ENCODE results near the gene ANO10.
"Not testable (repeated sequence)": the region's sequence is repeated elsewhere in the genome, so short reads cannot be mapped to it uniquely, and the experiment has no call there.

The ANO10 gene, protein sequence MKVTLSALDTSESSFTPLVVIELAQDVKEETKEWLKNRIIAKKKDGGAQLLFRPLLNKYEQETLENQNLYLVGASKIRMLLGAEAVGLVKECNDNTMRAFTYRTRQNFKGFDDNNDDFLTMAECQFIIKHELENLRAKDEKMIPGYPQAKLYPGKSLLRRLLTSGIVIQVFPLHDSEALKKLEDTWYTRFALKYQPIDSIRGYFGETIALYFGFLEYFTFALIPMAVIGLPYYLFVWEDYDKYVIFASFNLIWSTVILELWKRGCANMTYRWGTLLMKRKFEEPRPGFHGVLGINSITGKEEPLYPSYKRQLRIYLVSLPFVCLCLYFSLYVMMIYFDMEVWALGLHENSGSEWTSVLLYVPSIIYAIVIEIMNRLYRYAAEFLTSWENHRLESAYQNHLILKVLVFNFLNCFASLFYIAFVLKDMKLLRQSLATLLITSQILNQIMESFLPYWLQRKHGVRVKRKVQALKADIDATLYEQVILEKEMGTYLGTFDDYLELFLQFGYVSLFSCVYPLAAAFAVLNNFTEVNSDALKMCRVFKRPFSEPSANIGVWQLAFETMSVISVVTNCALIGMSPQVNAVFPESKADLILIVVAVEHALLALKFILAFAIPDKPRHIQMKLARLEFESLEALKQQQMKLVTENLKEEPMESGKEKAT

DNA sequence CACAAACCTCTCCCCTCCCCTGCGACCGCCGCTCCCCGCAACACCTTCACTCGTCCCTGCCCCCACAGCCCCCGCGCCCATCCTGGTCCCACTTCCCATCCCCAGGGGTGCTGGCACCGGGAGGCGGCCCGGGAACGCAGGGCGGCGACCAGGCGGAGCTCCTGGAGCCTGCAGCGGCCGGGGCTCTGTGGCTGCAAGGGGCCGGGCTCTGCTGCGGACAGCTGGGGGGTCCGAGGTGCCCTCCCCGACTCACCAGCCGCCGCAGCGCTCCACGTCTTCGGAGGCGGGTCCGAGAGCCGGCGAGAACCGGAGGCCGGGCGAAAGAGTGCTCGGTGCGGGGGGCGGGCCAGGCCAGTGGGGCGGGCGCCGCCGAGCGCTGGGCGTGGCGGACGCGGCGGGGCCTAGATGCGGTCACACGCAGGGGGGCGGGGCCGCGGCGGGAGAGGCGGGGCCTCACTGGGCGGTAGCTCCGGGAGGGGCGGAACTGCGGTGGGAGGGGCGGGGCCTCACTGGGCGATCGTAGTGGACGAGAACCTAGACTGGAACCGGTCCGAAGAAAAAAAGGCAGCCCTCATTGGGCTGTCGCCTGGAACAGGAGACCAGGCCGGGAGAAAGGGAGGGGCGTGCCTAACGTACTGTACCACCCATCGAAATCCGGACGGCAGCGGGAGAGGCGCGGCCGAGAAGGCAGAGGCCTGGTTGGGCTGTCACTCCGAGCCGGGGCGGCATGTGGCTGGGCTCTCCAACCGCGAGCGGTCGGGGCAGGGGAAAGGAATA lies at the start of gene ANO10:
Gene ANO10, minus strand, starts transcription at position 356 of the 777 bp plus-strand sequence. CDS start 16,159 bp downstream, outside the sequence.
- peak; percentile 83 for DNase-seq

DNA sequence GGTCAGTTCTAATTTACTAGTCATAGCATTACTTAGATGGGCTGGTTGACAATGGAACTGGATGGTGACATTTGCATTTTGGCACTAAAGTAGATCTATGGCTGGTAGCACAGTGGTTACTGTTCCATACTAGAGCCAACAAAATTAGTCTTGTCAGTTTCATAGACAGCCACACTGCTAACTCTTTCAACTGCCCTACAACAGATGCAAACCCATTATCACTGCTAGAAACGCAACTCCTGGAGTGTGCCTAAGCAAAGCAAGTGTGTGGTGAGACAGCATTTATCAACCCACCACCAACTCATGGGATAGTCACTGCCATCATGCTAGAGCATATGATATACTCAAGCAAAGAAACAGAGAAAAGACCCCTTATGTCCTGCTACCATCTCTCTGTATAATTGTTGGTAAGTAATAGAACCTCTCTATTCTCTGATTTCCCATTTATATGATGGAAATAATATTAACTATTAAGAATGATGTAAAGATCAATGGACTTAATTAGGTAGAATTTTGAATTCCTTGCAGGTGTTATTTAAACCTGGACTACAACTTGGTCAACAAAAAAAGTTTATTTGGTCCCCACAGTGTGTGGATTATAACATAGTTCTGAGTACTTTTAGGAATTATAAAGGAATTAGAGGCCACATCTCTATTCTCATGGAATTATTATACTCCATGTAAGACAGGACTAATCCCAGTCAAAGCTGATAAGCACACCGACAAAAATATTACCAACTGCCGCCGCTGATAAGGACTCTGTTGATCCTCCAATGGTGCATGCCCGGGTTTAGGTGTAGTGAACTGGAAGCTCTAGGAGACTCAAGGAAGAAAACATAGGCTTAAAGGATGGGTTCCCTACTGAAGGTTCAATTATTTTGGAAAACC lies 49.1 kb upstream of the ANO10 start:
- DNase-seq = no peak

DNA sequence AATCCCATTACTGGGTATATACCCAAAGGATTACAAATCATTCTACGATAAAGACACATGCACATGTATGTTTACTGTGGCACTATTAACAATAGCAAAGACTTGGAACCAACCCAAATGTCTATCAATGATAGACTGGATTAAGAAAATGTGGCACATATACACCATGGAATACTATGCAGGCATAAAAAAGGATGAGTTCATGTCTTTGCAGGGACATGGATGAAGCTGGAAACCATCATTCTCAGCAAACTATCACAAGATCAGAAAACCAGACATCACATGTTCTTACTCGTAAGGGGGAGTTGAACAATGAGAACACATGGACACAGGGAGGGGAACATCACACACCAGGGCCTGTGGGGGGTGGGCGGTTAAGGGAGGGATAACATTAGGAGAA lies 43.2 kb upstream of the ANO10 start:
- DNase-seq = not testable (repeated sequence)

DNA sequence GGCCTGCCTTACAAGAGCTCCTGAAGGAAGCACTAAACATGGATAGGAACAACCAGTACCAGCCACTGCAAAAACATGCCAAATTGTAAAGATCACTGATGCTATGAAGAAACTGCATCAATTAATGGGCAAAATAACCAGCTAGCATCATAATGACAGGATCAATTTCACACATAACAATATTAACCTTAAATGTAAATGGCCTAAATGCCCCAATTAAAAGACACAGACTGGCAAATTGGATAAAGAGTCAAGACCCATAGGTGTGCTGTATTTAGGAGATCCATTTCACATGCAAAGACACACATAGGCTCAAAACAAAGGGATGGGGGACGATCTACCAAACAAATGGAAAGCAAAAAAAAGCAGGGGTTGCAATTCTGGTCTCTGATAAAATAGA lies 39.6 kb upstream of the ANO10 start:
- not testable (repeated sequence) for DNase-seq

DNA sequence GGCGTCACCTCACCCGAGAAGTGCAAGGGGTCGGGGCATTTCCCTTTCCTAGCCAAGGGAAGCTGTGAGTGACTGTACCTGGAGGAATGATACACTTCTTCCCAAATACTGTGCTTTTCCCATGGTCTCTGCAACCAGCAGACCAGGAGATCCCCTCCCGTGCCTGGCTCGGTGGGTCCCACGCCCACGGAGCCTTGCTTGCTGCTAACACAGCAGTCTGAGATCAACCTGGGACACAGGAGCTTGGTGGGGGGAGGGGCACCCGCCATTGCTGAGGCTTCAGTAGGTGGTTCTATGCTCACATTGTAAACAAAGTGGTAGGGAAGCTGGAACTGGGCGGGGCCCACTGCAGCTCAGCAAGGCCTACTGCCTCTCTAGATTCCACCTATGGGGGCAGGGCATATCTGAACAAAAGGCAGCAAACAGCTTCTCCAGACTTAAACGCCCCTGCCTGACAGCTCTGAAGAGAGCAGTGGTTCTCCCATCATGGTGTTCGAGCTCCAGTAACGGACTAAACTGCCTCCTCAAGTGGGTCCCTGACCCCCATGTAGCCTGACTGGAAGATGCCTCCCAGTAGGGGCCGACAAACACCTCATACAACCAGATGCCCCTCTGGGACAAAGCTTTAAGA lies 37.6 kb upstream of the ANO10 start:
- no peak for DNase-seq

DNA sequence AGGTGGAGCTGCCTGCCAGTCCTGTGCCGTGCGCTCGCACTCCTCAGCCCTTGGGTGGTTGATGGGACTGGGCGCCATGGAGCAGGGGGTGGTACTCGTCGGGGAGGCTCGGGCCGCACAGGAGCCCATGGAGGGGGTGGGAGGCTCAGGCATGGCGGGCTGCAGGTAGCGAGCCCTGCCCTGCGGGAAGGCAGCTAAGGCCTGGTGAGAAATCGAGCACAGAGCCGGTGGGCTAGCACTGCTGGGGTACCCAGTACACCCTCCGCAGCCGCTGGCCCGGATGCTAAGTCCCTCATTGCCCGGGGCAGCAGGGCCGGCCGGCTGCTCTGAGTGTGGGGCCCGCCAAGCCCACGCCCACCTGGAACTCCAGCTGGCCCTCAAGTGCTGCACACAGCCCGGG lies 34.6 kb upstream of the ANO10 start:
- DNase-seq = not testable (repeated sequence)

DNA sequence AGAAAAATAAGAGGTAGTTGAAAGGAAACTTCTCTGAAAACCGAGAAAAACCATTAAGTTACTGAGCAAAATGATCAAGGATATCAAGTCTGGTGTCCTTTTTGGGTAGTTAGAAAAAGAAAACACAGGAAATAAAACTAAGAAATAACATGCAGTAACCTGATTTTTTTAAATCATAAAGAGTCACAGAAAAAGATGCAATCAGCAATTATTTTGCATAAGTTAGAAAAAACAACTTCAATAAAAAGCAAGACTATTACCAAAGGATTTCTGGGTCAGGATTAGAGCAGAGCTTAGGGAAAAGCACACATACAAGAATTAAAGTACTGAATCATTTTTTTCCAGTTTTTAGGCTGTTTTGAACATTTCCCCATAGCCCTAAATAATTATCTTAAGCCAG lies 28.5 kb upstream of the ANO10 start:
- no peak for DNase-seq

DNA sequence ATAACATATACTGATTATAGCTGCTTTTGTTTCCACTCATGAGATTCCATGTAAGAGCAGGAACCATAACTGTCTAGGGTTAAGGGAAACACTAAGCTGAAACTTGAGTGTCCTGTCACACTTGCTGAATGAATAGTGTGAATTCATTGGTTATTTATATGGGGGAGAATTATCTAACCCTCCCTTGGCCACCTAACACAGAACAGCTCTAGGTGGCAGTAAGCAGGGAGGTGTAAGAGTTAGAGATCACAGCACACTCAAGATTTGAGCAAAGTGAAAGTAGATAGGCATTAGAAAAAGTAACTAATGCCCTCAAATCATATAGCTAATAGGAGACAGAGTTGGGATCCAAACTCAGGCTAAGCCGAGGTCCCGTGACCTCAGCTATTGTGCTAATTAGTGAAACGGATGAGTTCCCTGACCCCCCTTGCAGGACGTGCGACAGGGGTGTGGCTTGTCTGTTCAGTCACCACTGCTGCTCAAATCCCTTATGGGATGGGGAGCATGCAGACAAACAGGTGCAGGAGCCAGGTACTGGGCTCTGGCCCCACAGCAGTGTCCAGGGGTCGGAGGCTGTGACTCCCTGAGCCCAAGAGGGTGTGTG lies 27.7 kb upstream of the ANO10 start:
- DNase-seq = no peak

DNA sequence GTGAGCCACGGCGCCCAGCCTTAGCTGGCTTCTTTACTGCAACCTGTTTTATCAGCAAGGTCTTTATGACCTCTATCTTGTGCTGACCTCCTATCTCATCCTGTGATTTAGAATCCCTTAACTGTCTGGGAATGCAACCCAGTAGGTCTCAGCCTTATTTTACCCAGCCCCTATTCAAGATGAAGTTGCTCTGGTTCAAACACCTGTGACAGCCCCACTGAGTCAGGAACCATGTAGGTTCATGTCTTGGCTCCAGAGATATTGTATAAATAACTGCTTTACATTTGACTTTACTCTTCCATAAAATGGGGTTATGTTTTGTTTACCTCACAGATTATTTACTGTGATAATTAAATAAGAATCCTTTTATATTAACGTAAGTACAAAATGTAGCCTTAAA lies 27.1 kb upstream of the ANO10 start:
- no peak for DNase-seq

DNA sequence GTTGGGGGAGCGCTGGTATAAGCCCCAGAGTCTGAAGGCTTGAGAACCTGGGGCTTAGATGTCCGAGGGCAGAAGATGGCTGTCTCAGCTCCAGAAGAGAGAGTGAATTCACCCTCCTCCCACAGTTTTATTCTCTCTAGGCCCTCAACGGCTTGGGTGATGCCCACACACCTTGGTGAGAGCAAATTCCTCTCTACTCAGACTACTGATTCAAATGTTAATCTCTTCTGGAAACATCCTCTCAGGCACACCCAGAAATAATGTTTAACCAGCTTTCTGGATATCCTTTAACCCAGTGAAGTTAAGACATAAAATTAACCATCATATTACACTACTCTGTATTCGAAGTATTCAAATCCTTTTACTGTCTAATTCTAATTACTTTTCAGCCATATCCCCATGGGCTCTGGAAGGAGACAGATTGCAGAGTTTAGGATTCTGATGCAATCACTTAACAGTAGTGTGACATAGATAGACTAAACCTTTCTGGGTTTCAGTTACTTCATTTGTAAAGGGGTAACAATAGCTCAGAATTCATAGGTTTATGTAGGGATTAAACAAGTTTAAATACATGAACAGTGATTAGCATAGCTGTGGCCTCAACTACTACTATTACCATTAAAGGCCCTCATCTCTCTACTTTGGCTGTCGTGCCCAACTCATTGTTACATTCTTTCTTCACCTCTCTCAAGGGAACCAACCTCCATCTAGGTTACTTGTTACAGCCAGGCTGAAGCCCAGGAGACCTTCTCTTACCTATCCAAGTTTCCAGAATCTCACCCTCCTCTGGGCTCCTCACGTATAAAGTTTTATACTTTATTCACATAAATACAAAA lies 25.7 kb upstream of the ANO10 start:
- DNase-seq = no peak

DNA sequence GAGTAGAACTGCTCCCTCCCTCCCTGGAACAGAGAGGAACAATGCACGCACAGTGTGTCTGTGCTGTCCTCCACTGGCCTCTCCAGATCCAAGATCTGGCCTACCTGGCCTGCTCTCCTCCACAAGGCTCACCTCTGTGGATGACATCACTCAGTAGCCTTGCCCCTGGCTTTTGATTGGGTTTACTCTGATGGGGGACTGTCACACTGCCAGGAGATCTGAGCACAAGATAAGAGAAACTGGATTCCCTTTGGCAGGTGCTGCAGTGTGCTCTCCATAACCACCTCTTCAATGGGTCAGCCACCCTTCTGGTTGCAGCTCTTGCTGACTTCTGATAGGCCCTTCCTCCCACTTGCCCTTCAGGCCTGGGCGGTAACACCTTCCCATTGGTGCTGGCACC lies 22.6 kb upstream of the ANO10 start:
- no peak for DNase-seq

DNA sequence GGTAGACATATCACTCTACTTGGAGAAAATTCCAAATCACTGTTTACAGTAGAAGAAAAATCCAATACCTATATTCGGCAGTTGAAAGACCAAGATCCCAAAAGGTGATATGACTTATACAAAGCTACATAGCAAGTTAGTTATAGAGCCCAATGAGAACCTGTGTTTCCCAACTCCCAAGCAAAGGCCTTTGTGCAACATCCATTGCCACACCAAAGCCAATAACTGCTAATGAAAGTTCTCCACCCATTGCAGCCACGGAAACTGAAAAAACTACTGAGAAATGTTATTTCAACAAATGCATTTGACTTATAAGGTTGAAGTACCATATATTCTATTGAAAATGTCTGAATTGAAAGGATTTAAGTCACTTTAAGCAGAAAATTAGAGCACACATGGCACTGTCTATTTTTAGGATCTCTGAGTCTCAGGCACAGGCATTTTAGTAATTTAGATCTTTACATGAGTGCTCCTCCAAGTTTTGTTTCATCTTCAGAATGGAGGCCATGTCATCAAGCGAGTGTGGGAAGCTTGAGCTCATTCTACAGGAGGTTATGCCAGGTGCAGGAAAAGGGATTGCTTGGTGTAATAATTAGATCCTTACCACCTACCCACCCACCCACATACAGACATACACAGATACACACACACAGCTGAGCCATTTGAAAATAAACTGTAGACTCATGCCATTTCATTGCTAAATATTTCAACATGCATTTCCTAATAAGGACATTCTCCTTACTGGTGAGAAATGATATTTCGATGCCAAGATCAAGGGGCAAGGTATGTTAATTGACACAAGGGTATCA lies 19.7 kb upstream of the ANO10 start:
- DNase-seq = no peak

DNA sequence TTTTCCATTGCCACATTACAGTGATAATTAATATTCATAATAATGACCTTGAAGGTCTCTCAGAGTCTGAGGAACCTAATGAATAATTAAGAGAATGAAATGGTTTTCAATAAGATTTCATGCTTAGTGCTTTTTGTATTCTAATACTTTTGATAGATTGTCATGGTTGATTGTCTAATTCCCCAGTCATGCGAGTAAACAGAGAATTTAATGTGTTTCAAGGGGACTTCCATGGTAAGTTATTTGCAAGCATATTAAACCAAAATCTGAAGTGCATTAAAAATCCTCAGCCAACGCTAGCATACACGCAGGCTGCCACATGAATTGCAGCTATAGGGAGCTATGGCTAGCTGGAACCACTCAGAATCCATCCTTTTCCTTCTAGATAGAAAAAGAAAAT lies 18.9 kb upstream of the ANO10 start:
- DNase-seq = no peak

DNA sequence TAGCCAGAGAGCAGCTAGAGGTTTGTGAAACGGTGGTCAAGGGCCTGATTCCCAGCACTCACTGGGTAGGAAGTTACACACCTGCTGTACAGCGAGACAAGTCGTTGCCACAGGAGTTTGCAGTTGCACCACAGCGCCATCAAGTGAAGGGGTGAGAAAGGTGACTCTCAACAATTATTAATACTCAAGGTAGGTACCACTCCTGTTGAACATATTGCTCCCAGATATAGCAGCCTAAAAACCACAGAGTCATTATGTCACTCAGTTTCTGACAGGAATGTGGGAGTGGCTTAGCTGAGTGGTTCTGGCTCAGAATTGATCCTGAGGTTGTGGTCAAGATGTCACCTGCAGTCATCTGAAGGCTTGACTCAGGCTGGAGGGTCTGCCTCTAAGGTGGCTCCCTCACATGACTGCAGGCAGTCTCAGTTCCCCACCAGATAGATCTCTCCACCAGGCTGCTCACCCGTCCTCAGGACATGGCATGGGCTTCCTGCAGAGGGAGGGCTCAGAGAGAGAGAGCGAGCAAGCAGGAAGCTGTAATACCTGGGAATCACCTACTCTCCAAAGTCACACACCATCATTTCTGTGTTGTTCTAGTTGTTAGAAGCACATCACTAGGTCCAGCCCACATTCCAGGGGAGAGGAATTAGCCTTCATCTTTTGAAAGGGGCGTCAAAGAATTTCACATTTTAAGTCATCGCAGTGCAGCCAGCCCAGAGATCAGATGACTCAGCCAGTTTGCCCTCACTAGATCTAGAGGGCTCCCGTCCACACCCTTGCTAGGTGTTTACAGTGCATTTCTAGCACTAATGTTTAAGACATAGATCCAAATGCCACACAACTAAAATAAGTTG lies 17.0 kb upstream of the ANO10 start:
- no peak for DNase-seq

DNA sequence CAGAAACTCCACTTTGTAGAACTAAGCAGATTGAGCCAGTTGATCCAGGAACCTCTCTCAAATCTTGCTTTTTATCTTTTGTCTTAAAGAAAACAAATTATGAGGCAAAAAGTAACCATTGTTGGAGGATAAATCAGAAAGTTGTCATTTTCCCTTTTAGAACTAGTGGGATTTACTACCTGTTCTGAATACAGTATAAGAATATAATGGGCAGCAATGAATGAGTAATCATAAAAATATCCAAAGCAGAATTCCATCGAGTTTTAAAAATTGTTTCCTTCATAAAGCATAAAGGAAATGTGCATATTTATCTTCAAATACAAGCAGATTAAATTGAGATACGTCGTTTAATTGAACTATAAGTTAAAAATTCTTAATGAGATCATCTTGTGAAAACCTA lies 15.9 kb upstream of the ANO10 start:
- no peak for DNase-seq

DNA sequence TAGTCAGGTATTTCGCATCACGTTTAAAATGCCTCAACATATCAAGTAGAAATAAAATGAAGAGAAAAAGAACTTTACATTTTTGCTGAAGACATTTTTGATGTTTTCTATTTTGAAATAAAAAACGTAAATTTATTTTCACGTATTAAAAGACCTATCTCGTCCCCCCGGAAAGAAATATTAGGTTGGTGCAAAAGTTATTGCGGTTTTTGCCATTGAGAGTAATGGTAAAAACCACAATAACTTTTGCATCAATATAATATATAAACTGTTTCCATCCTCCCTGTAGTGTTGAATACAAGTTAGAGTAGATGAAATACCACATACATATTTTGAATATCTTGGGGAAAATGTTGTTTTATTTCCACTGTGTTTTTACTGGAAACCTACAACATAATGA lies 11.2 kb upstream of the ANO10 start:
- DNase-seq = no peak

DNA sequence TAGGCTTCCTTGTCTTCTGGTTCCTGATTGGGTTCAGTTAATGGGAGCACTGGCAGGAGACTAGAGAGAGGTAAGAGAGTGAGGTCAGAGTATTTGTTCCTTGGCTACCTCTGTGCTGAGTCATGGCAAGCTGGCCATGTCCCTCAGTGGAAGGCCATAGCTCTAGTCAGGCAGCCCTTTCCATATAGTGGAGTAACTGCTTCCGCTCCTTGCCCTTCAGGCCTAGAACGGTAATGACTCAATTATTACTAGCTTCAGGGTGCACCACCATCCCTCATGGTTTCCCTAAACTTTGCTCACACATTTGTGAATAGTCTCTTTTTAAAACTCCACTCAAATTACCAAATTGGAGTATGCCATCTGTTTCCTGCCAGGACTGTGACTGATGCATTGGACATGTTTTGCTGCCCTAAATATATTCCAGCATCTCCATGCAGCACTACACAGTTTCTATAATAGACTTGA lies 10.5 kb upstream of the ANO10 start:
- no peak for DNase-seq

DNA sequence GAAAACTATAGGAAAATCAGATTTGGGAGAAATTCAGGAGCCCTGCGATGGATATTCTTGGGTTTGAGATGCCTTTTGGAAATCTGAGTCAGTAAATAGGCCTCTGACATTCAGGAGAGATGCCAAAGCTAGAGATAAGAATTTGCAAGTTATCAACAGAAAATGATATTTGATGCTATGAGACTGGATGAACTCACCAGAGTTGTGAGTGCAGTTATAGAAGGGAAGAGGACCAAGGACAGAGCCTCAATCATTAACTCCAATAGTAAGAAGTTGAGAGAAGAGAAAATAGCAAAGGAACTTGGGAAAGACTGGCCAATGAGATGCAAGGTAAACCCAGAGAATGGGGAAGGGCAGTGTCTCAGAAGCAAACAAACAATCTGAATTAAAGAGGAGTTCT lies 7.9 kb upstream of the ANO10 start:
- DNase-seq = no peak

DNA sequence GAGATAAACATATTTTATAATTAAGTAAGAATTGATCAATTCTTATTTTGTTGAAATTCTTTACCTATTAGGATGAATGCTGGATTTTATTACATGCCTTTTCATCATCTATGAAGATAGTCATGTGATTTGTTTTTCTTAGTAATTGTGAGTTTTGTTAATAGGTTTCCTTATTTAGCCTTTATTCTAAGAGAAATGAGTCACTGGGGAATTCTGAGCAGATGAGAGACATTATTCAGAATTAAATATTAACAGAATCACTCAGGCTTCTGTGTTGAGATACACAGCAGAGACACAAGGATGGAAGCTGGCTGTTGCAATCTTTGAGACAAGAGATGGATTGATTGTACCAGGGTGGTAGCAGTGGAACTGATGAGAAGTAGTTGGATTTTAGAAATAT lies 7.4 kb upstream of the ANO10 start:
- no peak for DNase-seq

All from NCI-H1436 (cell line).